ENCODE data around the gene GMPPA. TPM values are rescaled to one million over a fixed set of nuclear protein-coding genes. Genes with fewer than 3 reads are reported as not detected.

Gene GMPPA
- total and polyA plus RNA-seq, 9 of the 15 experiments (the other 6 are each of a cell fraction or from before 2014, with no cell fraction given): 7.0 to 101 (median 66.7) TPM

DNA sequence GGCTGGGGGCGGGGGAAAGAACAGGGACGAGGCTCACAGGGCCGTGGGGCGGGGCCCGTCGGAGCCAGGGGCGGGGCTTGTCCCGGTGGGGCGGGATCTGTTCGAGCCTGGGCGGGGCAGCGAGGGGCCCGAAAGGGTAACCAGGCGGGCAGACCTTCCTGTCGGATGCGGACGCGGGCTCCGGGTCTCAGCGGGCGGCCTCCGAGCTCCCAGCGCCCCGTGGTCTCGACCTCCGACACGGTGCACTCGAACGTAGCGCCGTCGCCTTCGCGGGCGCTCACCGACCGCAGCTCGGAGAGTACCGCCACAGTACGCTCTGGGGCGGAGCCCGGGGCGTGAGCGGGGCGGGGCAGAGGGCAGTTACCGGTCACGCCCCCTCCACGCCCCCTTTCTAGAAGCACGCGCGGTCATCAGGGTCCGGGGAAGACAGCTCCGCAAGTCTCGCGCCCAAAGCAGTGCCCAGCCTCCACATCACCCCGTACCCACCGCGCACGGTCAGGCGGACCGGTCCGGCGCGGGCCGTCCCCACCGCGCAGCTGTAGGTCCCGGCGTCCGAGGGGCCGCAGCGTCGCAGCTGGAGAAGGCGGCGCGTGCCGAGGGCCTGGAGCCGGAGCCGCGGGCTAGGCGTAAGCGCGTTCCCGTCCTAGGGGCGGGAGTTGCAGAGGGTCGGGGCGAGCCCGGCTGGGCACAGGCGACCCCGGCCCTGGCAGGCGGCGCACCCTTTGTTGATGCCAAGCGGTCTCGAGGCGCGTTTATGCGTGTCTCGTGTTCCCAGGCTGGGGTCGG, 53.9 kb downstream of the GMPPA start (continued):
- TF ChIP-seq NEUROD1 (IDR thresholded peaks at IDR 0.05; ENCODE audit: borderline replicate concordance, low read depth, low read length, partially characterized antibody): no peak
- peak; percentile 89 for TF ChIP-seq SP1 (CRISPR knock-in tag; IDR thresholded peaks at IDR 0.05)
- 0 out of 2 replicates have a peak, but pooled peaks have one; percentile 45 for TF ChIP-seq HNRNPL (IDR thresholded peaks at IDR 0.05; ENCODE audit: low read depth, low read length)
- TF ChIP-seq, protein P1, sequence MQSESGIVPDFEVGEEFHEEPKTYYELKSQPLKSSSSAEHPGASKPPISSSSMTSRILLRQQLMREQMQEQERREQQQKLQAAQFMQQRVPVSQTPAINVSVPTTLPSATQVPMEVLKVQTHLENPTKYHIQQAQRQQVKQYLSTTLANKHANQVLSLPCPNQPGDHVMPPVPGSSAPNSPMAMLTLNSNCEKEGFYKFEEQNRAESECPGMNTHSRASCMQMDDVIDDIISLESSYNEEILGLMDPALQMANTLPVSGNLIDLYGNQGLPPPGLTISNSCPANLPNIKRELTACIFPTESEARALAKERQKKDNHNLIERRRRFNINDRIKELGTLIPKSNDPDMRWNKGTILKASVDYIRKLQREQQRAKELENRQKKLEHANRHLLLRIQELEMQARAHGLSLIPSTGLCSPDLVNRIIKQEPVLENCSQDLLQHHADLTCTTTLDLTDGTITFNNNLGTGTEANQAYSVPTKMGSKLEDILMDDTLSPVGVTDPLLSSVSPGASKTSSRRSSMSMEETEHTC (IDR thresholded peaks at IDR 0.05): no peak
- no peak for TF ChIP-seq ZNF76 (CRISPR knock-in tag; IDR thresholded peaks at IDR 0.05; ENCODE audit: borderline replicate concordance)
- TF ChIP-seq SAP30 (IDR thresholded peaks at IDR 0.05; ENCODE audit: borderline replicate concordance, insufficient read depth, low read depth, low read length, poor library complexity, severe bottlenecking): peak; percentile 75
- TF ChIP-seq HDAC3 (IDR thresholded peaks at IDR 0.05; ENCODE audit: borderline replicate concordance, partially characterized antibody): no peak
- no peak for TF ChIP-seq NFYB (IDR thresholded peaks at IDR 0.05; ENCODE audit: extremely low read depth, insufficient read length)
- TF ChIP-seq ZNF175 (CRISPR knock-in tag; IDR thresholded peaks at IDR 0.05; ENCODE audit: low read depth): no peak
- TF ChIP-seq CHCHD3 (CRISPR knock-in tag; IDR thresholded peaks at IDR 0.05): no peak
- TF ChIP-seq FOS (IDR thresholded peaks at IDR 0.05; ENCODE audit: extremely low read depth, insufficient read length): no peak
- TF ChIP-seq, protein P2, sequence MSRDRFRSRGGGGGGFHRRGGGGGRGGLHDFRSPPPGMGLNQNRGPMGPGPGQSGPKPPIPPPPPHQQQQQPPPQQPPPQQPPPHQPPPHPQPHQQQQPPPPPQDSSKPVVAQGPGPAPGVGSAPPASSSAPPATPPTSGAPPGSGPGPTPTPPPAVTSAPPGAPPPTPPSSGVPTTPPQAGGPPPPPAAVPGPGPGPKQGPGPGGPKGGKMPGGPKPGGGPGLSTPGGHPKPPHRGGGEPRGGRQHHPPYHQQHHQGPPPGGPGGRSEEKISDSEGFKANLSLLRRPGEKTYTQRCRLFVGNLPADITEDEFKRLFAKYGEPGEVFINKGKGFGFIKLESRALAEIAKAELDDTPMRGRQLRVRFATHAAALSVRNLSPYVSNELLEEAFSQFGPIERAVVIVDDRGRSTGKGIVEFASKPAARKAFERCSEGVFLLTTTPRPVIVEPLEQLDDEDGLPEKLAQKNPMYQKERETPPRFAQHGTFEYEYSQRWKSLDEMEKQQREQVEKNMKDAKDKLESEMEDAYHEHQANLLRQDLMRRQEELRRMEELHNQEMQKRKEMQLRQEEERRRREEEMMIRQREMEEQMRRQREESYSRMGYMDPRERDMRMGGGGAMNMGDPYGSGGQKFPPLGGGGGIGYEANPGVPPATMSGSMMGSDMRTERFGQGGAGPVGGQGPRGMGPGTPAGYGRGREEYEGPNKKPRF (IDR thresholded peaks at IDR 0.05; ENCODE audit: low read depth, low read length): no peak
- TF ChIP-seq, protein P3, sequence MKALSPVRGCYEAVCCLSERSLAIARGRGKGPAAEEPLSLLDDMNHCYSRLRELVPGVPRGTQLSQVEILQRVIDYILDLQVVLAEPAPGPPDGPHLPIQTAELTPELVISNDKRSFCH (CRISPR knock-in tag; IDR thresholded peaks at IDR 0.05): no peak
- TF ChIP-seq, protein P3 (tag; IDR thresholded peaks at IDR 0.05): 0 out of 2 replicates have a peak, but pooled peaks have one; percentile 45
- TF ChIP-seq SETDB1 (IDR thresholded peaks at IDR 0.05; ENCODE audit: low read length): no peak
- TF ChIP-seq GATAD2A (IDR thresholded peaks at IDR 0.05): no peak
- TF ChIP-seq, protein P4, sequence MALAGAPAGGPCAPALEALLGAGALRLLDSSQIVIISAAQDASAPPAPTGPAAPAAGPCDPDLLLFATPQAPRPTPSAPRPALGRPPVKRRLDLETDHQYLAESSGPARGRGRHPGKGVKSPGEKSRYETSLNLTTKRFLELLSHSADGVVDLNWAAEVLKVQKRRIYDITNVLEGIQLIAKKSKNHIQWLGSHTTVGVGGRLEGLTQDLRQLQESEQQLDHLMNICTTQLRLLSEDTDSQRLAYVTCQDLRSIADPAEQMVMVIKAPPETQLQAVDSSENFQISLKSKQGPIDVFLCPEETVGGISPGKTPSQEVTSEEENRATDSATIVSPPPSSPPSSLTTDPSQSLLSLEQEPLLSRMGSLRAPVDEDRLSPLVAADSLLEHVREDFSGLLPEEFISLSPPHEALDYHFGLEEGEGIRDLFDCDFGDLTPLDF (CRISPR knock-in tag; IDR thresholded peaks at IDR 0.05): no peak
- TF ChIP-seq PHF8 (IDR thresholded peaks at IDR 0.05; ENCODE audit: borderline replicate concordance, low read length): peak; percentile 44; the same call in 1 of the 2 replicates
- no peak for TF ChIP-seq SMARCA5 (IDR thresholded peaks at IDR 0.05)
- TF ChIP-seq MEF2D (tag; conservative IDR thresholded peaks at IDR 0.05; ENCODE audit: low read depth): no peak
- TF ChIP-seq, protein P5, sequence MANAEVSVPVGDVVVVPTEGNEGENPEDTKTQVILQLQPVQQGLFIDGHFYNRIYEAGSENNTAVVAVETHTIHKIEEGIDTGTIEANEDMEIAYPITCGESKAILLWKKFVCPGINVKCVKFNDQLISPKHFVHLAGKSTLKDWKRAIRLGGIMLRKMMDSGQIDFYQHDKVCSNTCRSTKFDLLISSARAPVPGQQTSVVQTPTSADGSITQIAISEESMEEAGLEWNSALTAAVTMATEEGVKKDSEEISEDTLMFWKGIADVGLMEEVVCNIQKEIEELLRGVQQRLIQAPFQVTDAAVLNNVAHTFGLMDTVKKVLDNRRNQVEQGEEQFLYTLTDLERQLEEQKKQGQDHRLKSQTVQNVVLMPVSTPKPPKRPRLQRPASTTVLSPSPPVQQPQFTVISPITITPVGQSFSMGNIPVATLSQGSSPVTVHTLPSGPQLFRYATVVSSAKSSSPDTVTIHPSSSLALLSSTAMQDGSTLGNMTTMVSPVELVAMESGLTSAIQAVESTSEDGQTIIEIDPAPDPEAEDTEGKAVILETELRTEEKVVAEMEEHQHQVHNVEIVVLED (CRISPR knock-in tag; IDR thresholded peaks at IDR 0.05): no peak

Measured in K562 (cell line).